Parathyroid adenoma (tissue), 2 donors: Measurements from ENCODE around the gene TMEM9B.

Source experiments
- H2AFZ ChIP-seq: fragments of 300-600 bp; sonication (generic); one replicate; pipeline ENCODE4 v1.7.0; 2017; ENCODE audit warnings: antibody characterized with exemption, mild to moderate bottlenecking
- H3K27ac ChIP-seq: fragments of 300-600 bp; sonication (generic); one replicate; pipeline ENCODE4 v1.7.0; 2017
- H3K27me3 ChIP-seq: fragments of 300-600 bp; sonication (generic); one replicate; pipeline ENCODE4 v1.7.0; 2017; ENCODE audit warnings: low read length; ENCODE audit not compliant: control insufficient read depth, insufficient read depth
- H3K36me3 ChIP-seq: fragments of 300-600 bp; sonication (generic); one replicate; pipeline ENCODE4 v1.7.0; 2017; ENCODE audit warnings: low read length; ENCODE audit not compliant: control insufficient read depth, insufficient read depth
- H3K4me1 ChIP-seq: fragments of 300-600 bp; sonication (generic); one replicate; pipeline ENCODE4 v1.7.0; 2017; ENCODE audit warnings: control low read depth
- H3K4me2 ChIP-seq: fragments of 300-600 bp; sonication (generic); one replicate; pipeline ENCODE4 v1.7.0; 2017; ENCODE audit warnings: low read length
- H3K4me3 ChIP-seq: fragments of 300-600 bp; sonication (generic); one replicate; pipeline ENCODE4 v1.7.0; 2017; ENCODE audit warnings: low read depth, low read length
- H3K79me2 ChIP-seq: fragments of 300-600 bp; sonication (generic); one replicate; pipeline ENCODE4 v1.7.0; 2017; ENCODE audit warnings: control low read depth
- H3K9ac ChIP-seq: fragments of 300-600 bp; sonication (generic); one replicate; pipeline ENCODE4 v1.7.0; 2017; ENCODE audit warnings: mild to moderate bottlenecking
- H3K9me3 ChIP-seq: fragments of 300-600 bp; sonication (generic); one replicate; pipeline ENCODE4 v1.7.0; 2017; ENCODE audit warnings: low read length; ENCODE audit not compliant: control insufficient read depth
- TF ChIP-seq, protein P1 (sequence below): fragments of 300-600 bp; sonication (generic); IDR thresholded peaks from one replicate; pipeline ENCODE4 v1.7.0; 2017; ENCODE audit warnings: antibody characterized with exemption, mild to moderate bottlenecking
- donor health status: primary hyperparathyroidism.

The TMEM9B gene

GRCh38 chr11:8934742-8935488 lies 29.3 kb downstream of the TMEM9B start:
- H3K9ac ChIP-seq = no peak overlapping the region
- H3K36me3 ChIP-seq = no peaks in the 10 kb centered on the region
- H3K4me3 ChIP-seq = no peak overlapping the region
- H3K79me2 ChIP-seq = no peaks in the 10 kb centered on the region
- H3K4me2 ChIP-seq = no peak overlapping the region
- H3K4me1 ChIP-seq = no peaks in the 10 kb centered on the region
- H3K9me3 ChIP-seq = no peaks in the 10 kb centered on the region
- H3K27ac ChIP-seq = no peak overlapping the region
- no peaks in the 10 kb centered on the region for H3K27me3 ChIP-seq
- TF ChIP-seq, protein P1, sequence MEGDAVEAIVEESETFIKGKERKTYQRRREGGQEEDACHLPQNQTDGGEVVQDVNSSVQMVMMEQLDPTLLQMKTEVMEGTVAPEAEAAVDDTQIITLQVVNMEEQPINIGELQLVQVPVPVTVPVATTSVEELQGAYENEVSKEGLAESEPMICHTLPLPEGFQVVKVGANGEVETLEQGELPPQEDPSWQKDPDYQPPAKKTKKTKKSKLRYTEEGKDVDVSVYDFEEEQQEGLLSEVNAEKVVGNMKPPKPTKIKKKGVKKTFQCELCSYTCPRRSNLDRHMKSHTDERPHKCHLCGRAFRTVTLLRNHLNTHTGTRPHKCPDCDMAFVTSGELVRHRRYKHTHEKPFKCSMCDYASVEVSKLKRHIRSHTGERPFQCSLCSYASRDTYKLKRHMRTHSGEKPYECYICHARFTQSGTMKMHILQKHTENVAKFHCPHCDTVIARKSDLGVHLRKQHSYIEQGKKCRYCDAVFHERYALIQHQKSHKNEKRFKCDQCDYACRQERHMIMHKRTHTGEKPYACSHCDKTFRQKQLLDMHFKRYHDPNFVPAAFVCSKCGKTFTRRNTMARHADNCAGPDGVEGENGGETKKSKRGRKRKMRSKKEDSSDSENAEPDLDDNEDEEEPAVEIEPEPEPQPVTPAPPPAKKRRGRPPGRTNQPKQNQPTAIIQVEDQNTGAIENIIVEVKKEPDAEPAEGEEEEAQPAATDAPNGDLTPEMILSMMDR = no peak
- H2AFZ ChIP-seq = no peak overlapping the region

- H3K4me1 ChIP-seq = no peaks in the 10 kb centered on the region
- TF ChIP-seq, protein P1 = no peak
- H3K4me2 ChIP-seq = no peak overlapping the region
- no peaks in the 10 kb centered on the region for H3K27me3 ChIP-seq
- no peak overlapping the region for H2AFZ ChIP-seq
- no peak overlapping the region for H3K27ac ChIP-seq
- H3K79me2 ChIP-seq = no peaks in the 10 kb centered on the region
- H3K9me3 ChIP-seq = no peaks in the 10 kb centered on the region
- H3K36me3 ChIP-seq = no peaks in the 10 kb centered on the region
- H3K9ac ChIP-seq = no peak overlapping the region
- H3K4me3 ChIP-seq = no peak overlapping the region
Measured at GRCh38 chr11:8933931-8934330, 30.3 kb downstream of the TMEM9B start.

DNA sequence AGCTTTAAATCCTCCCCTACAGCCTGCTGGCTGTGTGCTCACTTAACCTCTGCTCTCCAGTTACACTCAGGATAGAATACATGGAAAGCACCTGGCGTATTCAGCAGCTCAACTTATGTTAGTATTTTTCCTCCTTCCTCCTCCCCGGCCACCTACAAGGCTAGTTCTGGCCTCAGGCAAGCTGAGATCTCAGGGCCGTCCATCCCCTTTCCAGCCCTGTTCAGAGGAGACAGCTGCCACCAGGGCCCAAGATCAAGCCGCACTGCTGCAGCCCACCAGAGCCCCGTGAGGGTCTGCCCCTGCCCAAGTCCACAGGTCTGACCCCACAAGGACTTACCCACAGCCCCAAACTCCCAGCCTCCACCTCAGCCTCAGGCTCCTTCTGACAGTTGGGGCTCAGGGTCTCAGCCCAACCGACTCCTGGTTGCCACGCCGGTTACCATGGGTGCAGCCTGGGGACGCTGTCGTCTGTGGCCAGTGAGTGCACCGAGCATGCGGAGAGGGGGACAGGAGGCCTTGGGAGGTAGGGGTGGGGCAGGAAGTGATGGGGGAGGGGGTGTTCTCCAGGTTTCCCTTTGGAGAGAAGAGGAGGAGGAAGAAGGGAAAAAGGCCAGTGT lies 31.6 kb downstream of the TMEM9B start, which contains the start of gene C11orf16:
Gene C11orf16 (minus strand): TSS at position 384 of the 617 bp plus-strand sequence. CDS start 639 bp downstream, outside the sequence.
- H3K4me2 ChIP-seq = no peak within 1 kb of the TSS
- H3K36me3 ChIP-seq = no peaks in the 10 kb centered on the region
- no peaks in the 10 kb centered on the region for H3K27me3 ChIP-seq
- no peak within 1 kb of the TSS for H3K4me3 ChIP-seq
- no peaks in the 10 kb centered on the region for H3K9me3 ChIP-seq
- no peaks in the 10 kb centered on the region for H3K79me2 ChIP-seq
- no peak within 1 kb of the TSS for H3K9ac ChIP-seq
- no peaks in the 10 kb centered on the region for H3K4me1 ChIP-seq
- no peak within 1 kb of the TSS for H2AFZ ChIP-seq
- H3K27ac ChIP-seq = no peak within 1 kb of the TSS
- TF ChIP-seq, protein P1 = no peak

DNA sequence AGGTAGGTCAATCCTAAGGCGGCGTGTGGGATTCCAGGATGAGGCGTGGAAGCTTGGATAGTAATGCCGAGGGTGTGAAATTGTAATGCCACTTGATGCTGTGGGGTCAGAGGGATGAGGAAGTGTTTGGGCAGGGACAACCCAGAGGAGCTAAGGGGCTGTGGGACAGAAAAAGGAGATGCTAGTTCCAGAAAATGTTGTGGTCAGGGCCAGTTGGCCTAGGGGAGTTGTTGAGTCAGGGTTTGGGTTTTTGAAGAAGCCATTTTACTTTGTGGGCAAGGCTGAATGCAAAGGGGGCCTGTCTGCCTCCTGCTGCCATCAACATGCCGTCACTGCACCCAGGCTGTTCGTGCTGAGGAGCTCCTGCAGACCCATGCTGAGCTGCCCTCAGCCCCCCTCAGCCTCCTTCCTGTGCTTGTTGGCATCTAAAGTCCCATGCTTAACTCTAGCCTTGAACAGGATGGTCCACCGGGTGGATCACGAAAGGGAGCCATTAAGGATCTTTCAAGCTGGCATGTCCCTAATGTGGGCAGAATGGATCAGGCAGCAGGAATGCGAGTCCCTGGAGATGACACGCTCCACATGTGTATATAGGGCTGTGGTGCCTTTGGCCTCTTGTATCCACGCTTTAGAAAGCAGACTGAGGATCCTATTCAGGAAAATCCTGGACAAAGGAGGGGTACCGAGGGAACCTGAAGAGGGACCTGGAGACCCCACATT lies 33.6 kb downstream of the TMEM9B start:
- H3K4me1 ChIP-seq = no peaks in the 10 kb centered on the region
- no peak overlapping the region for H3K4me3 ChIP-seq
- H3K36me3 ChIP-seq = no peaks in the 10 kb centered on the region
- TF ChIP-seq, protein P1 = no peak
- no peak overlapping the region for H2AFZ ChIP-seq
- no peaks in the 10 kb centered on the region for H3K79me2 ChIP-seq
- H3K4me2 ChIP-seq = no peak overlapping the region
- no peak overlapping the region for H3K27ac ChIP-seq
- no peak overlapping the region for H3K9ac ChIP-seq
- H3K27me3 ChIP-seq = no peaks in the 10 kb centered on the region
- H3K9me3 ChIP-seq = no peaks in the 10 kb centered on the region
